Left lung (tissue), 10 donors: Measurements from ENCODE around the gene MAST2. TPM values are rescaled to one million over a fixed set of nuclear protein-coding genes. Genes with fewer than 3 reads are reported as not detected.

ENCODE experiments used
- ATAC-seq: fragments of 200-7000 bp; cut with Tn5 transposase; one replicate; pipeline ENCODE4 v1.9.1; 2020; ENCODE audit warnings: moderate library complexity
- DNase-seq, 4 donors: peaks; one replicate each; pipeline ENCODE4 v3.0.0-alpha.2; 2013 to 2020
- H3K27ac ChIP-seq, 2 donors: fragments of 200-600 bp; sonication (generic) in 1 of 2; one replicate each; pipeline versions ENCODE4 v1.5.0 to v1.8.0; 2020 to 2021
- H3K27me3 ChIP-seq, 2 donors: fragments of 200-600 bp; sonication (generic) in 1 of 2; one replicate each; pipeline versions ENCODE4 v1.5.0 to v1.8.0; 2020 to 2021
- H3K36me3 ChIP-seq, 2 donors: fragments of 200-600 bp; sonication (generic) in 1 of 2; one replicate each; pipeline versions ENCODE4 v1.5.0 to v1.8.0; 2020 to 2021
- H3K4me1 ChIP-seq, 2 donors: fragments of 200-600 bp; one replicate each; pipeline ENCODE4 v1.8.0; 2021
- H3K4me3 ChIP-seq, 2 donors: fragments of 200-600 bp; sonication (generic) in 1 of 2; one replicate each; pipeline versions ENCODE4 v1.5.0 to v1.8.0; 2020 to 2021; ENCODE audit warnings: mild to moderate bottlenecking in 1 of 2
- H3K9me3 ChIP-seq, 2 donors: fragments of 200-600 bp; sonication (generic) in 1 of 2; one replicate each; pipeline versions ENCODE4 v1.5.0 to v1.8.0; 2020 to 2021
- CTCF ChIP-seq, 2 donors: fragments of 200-600 bp; sonication (generic) in 1 of 2; IDR thresholded peaks; one replicate each; pipeline versions ENCODE4 v1.5.0 to v1.8.0; 2021; ENCODE audit warnings: antibody characterized with exemption in 2 of 2
- intact Hi-C, 2 donors: fragments of 100-400 bp; cut with DNase I; formaldehyde crosslinking; loops; one replicate each; pipeline versions ENCODE4 v1.11.2 to v1.14.2; 2022
- polyA plus RNA-seq, 6 donors: library from polyadenylated mRNA; unstranded; fragments of 120-200 nt; gene quantifications; one replicate each; pipeline ENCODE4 v1.2.1, GENCODE V29; 2013; ENCODE audit not compliant: insufficient read length in 6 of 6
- total RNA-seq, 2 donors: library from RNA; stranded (reverse); fragmentation: NEBNext Ultra II Directional; extraction: Animal tissue kit (Norgen Biotek cat#: 25700); gene quantifications; one replicate each; pipeline ENCODE4 v1.2.1, GENCODE V29; 2021
- donor health status: DM: no; HTN: yes; CAD: no.
- donor health status: DM: no; HTN: no; CAD: no.

MAST2 gene
- total and polyA plus RNA-seq, 8 donors, result 27.3 to 74.4 (median 64.9) TPM

GRCh38 chr1:45913731-45914501, 110.5 kb downstream of the MAST2 start:
- Histone ChIP-seq H3K27ac (peak overlapping the region in 1 of 2 donors; percentile 17), H3K27me3 (no peaks in the 10 kb centered on the region), H3K4me1 (no peaks in the 10 kb centered on the region), H3K36me3 (no peaks in the 10 kb centered on the region), H3K4me3 (no peak overlapping the region), H3K9me3 (no peaks in the 10 kb centered on the region)
- TF ChIP-seq CTCF (IDR thresholded peaks at IDR 0.05), result no peak
- intact Hi-C loops, result no loop called here
- DNase-seq, result no peak
- peak; percentile 10 for ATAC-seq

- no peaks in the 10 kb centered on the region for H3K9me3 ChIP-seq
- H3K36me3 ChIP-seq, result no peaks in the 10 kb centered on the region
- no peaks in the 10 kb centered on the region for H3K4me1 ChIP-seq
- no peak overlapping the region for H3K4me3 ChIP-seq
- ATAC-seq (no peak), DNase-seq (no peak)
- intact Hi-C loops, result no loop called here
- no peaks in the 10 kb centered on the region for H3K27me3 ChIP-seq
- no peak for TF ChIP-seq CTCF (IDR thresholded peaks at IDR 0.05)
- no peak overlapping the region for H3K27ac ChIP-seq
Observed at GRCh38 chr1:45914836-45915235, 111.4 kb downstream of the MAST2 start.

GRCh38 chr1:45922374-45922773, 119.0 kb downstream of the MAST2 start:
- no peak overlapping the region for H3K27ac ChIP-seq

GRCh38 chr1:45922813-45923212, 119.4 kb downstream of the MAST2 start:
- intact Hi-C loops, result no loop called here
- Histone ChIP-seq H3K4me3 (no peak overlapping the region), H3K27me3 (no peaks in the 10 kb centered on the region), H3K36me3 (no peaks in the 10 kb centered on the region), H3K27ac (no peak overlapping the region), H3K4me1 (no peaks in the 10 kb centered on the region), H3K9me3 (no peaks in the 10 kb centered on the region)
- TF ChIP-seq CTCF (IDR thresholded peaks at IDR 0.05), result no peak
- ATAC-seq (no peak), DNase-seq (no peak)

More at GRCh38 chr1:45922374-45922773, 119.0 kb downstream of the MAST2 start:
- no peaks in the 10 kb centered on the region for H3K9me3 ChIP-seq
- TF ChIP-seq CTCF (IDR thresholded peaks at IDR 0.05), result no peak
- intact Hi-C loops, result no loop called here
- H3K36me3 ChIP-seq, result no peaks in the 10 kb centered on the region
- no peaks in the 10 kb centered on the region for H3K27me3 ChIP-seq
- no peaks in the 10 kb centered on the region for H3K4me1 ChIP-seq
- no peak overlapping the region for H3K4me3 ChIP-seq
- DNase-seq (peak in 1 of 4 donors; percentile 54), ATAC-seq (no peak)

GRCh38 chr1:45923343-45923742, 119.9 kb downstream of the MAST2 start:
- intact Hi-C loops, result no loop called here
- no peak for TF ChIP-seq CTCF (IDR thresholded peaks at IDR 0.05)

More at GRCh38 chr1:45923343-45923742, 119.9 kb downstream of the MAST2 start:
- ATAC-seq, result no peak
- H3K9me3 ChIP-seq, result no peaks in the 10 kb centered on the region
- H3K4me3 ChIP-seq, result no peak overlapping the region
- H3K4me1 ChIP-seq, result no peaks in the 10 kb centered on the region
- H3K27ac ChIP-seq, result no peak overlapping the region
- H3K27me3 ChIP-seq, result no peaks in the 10 kb centered on the region
- DNase-seq, result no peak
- H3K36me3 ChIP-seq, result no peaks in the 10 kb centered on the region
